ENCODE measurements around the gene GNAZ. TPM values are rescaled to one million over a fixed set of nuclear protein-coding genes. Genes with fewer than 3 reads are reported as not detected.
A peak's percentile ranks its signal among the peaks of the same experiment; 100 is the strongest.

The GNAZ gene
- total and polyA plus RNA-seq, 8 donors = 1.7 to 4.7 (median 3.9) TPM

DNA sequence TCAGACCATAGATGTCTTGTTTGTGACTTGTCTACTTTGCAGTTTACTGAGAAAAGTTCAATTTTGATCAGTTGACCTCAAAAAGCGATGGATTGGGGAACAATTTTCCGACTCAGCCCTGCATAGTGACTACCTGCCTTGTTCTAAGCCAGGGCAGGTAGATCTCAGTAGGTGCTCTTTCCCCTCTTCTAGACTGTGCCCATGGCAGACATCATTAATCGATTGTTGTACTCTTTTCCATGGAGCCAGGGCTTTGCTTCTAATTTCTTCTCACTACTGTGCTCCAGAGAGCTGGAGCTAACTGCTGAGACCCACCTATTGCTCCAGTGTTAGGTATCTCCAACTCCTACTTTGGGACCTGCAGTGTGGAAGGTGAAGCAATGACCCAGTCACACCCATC is 84.8 kb downstream of the GNAZ start:
- peaks cover 6 to 59% of the 10 kb centered on the region in 2 donors for H3K4me1 ChIP-seq
- DNase-seq = no peak
- intact Hi-C loops (cut with DNase I) = no loop called here

DNA sequence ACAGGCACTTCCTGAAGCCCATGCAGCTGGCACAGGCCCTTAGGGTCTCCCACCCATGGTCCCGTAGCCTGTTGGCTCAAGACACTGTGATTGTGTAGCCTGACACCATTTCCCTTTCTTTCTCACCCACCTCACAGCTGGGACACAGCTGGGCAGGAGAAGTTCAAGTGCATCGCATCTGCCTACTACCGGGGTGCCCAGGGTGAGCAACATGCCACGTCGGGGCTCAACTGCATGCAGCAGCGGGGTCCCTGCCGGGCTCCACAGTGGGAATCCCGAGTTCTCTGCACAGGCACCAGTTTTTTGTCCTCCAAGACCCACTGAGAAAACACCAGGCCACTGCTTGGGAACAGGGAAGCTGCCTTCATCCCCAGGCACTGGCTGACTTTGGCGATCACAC is 85.5 kb downstream of the GNAZ start:
- Histone ChIP-seq H3K27ac (no peak overlapping the region), H3K36me3 (no peaks in the 10 kb centered on the region), H3K4me1 (peaks cover 6 to 53% of the 10 kb centered on the region in 2 donors), H3K9me3 (no peaks in the 10 kb centered on the region), H3K27me3 (no peaks in the 10 kb centered on the region), H3K4me3 (no peak overlapping the region)
- TF ChIP-seq, protein P1, sequence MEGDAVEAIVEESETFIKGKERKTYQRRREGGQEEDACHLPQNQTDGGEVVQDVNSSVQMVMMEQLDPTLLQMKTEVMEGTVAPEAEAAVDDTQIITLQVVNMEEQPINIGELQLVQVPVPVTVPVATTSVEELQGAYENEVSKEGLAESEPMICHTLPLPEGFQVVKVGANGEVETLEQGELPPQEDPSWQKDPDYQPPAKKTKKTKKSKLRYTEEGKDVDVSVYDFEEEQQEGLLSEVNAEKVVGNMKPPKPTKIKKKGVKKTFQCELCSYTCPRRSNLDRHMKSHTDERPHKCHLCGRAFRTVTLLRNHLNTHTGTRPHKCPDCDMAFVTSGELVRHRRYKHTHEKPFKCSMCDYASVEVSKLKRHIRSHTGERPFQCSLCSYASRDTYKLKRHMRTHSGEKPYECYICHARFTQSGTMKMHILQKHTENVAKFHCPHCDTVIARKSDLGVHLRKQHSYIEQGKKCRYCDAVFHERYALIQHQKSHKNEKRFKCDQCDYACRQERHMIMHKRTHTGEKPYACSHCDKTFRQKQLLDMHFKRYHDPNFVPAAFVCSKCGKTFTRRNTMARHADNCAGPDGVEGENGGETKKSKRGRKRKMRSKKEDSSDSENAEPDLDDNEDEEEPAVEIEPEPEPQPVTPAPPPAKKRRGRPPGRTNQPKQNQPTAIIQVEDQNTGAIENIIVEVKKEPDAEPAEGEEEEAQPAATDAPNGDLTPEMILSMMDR (IDR thresholded peaks at IDR 0.05) = no peak
- intact Hi-C loops (cut with DNase I) = no loop called here
- no peak for DNase-seq
- no peak for ATAC-seq

More for the DNA sequence above, 84.8 kb downstream of the GNAZ start:
- Histone ChIP-seq H3K9me3 (no peaks in the 10 kb centered on the region), H3K27me3 (no peaks in the 10 kb centered on the region), H3K27ac (no peak overlapping the region), H3K36me3 (no peaks in the 10 kb centered on the region), H3K4me3 (no peak overlapping the region)
- ATAC-seq = no peak
- TF ChIP-seq, protein P1 (IDR thresholded peaks at IDR 0.05) = no peak

DNA sequence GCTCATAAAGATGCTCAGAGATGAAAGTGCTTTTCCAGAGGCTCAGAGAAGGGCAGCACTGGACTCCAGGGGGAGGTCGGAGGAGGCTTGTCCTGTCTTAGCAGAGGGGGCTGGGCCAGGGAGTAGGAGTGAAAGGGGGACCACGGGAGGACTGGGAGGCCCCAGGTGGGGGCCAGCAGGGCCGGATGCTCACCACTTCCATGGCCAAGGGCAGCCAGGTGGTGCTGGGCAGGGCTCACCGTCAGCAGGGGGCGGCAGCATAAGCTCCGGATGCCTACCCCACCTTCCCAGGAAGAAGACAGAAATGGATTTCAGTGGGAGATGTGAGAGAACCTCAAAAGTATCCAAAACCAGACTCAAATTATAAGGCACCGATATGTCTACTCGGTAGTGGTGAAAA is 86.0 kb downstream of the GNAZ start:
- ATAC-seq (no peak), DNase-seq (no peak)
- no peaks in the 10 kb centered on the region for H3K9me3 ChIP-seq
- no peak overlapping the region for H3K4me3 ChIP-seq
- peak overlapping the region in 1 of 2 donors; percentile 57 for H3K27ac ChIP-seq
- no peaks in the 10 kb centered on the region for H3K36me3 ChIP-seq
- intact Hi-C loops (cut with DNase I) = no loop called here
- H3K27me3 ChIP-seq = no peaks in the 10 kb centered on the region
- TF ChIP-seq, protein P1 (IDR thresholded peaks at IDR 0.05) = no peak
- H3K4me1 ChIP-seq = peaks cover 6 to 48% of the 10 kb centered on the region in 2 donors

GRCh38 chr22:23157560-23158515 is 87.5 kb downstream of the GNAZ start:
- ATAC-seq = peak; percentile 68
- Histone ChIP-seq H3K27me3 (no peaks in the 10 kb centered on the region), H3K27ac (peak overlapping the region in 1 of 2 donors; percentile 41)

More at GRCh38 chr22:23157560-23158515, 87.5 kb downstream of the GNAZ start:
- H3K36me3 ChIP-seq = no peaks in the 10 kb centered on the region
- peaks cover 6 to 33% of the 10 kb centered on the region in 2 donors for H3K4me1 ChIP-seq
- TF ChIP-seq, protein P1 (IDR thresholded peaks at IDR 0.05) = no peak
- DNase-seq = peak in 3 of 4 donors; percentile 52 to 63 (median 54)
- H3K9me3 ChIP-seq = no peaks in the 10 kb centered on the region
- intact Hi-C loops (cut with DNase I) = no loop called here
- H3K4me3 ChIP-seq = no peak overlapping the region
